KMS-11 (cell line): ENCODE measurements around the gene AGBL4.

Source experiments
- H2AFZ ChIP-seq: fragments of 200-600 bp; sonication (generic); 2 replicates; pipeline ENCODE4 v1.6.1; 2016; ENCODE audit warnings: antibody characterized with exemption, mixed run types, low read depth
- H3K27ac ChIP-seq: fragments of 200-600 bp; sonication (generic); 2 replicates; pipeline ENCODE4 v1.6.1; 2016; ENCODE audit warnings: mild to moderate bottlenecking, mixed run types
- H3K27me3 ChIP-seq: fragments of 200-600 bp; sonication (generic); 2 replicates; pipeline ENCODE4 v1.6.1; 2017; ENCODE audit warnings: mild to moderate bottlenecking, low read depth, mixed run types, moderate library complexity; ENCODE audit not compliant: insufficient read depth
- H3K36me3 ChIP-seq: fragments of 200-600 bp; sonication (generic); 2 replicates; pipeline ENCODE4 v1.6.1; 2017; ENCODE audit warnings: mild to moderate bottlenecking, mixed run types; ENCODE audit not compliant: insufficient read depth
- H3K4me1 ChIP-seq: fragments of 200-600 bp; sonication (generic); 2 replicates; pipeline ENCODE4 v1.6.1; 2016; ENCODE audit warnings: mild to moderate bottlenecking, low read depth, mixed run types; ENCODE audit not compliant: poor library complexity, severe bottlenecking
- H3K4me2 ChIP-seq: fragments of 200-600 bp; sonication (generic); 2 replicates; pipeline ENCODE4 v1.7.0; 2016; ENCODE audit warnings: mild to moderate bottlenecking, mixed run types
- H3K4me3 ChIP-seq: fragments of 200-600 bp; sonication (generic); IDR thresholded peaks from 2 replicates; pipeline ENCODE4 v1.6.1; 2017; ENCODE audit warnings: low read depth, low read length, mixed read lengths; ENCODE audit not compliant: insufficient read depth
- H3K79me2 ChIP-seq: fragments of 200-600 bp; sonication (generic); 2 replicates; pipeline ENCODE4 v1.6.1; 2016; ENCODE audit warnings: low read depth, mixed run types; ENCODE audit not compliant: insufficient read depth
- H3K9ac ChIP-seq: fragments of 200-600 bp; sonication (generic); 2 replicates; pipeline ENCODE4 v1.6.1; 2016; ENCODE audit warnings: mild to moderate bottlenecking, mixed run types
- H4K20me1 ChIP-seq: fragments of 200-600 bp; sonication (generic); 2 replicates; pipeline ENCODE4 v1.6.1; 2016; ENCODE audit warnings: mild to moderate bottlenecking, mixed run types; ENCODE audit not compliant: insufficient read depth
- TF ChIP-seq, protein P1 (sequence below): fragments of 200-600 bp; sonication (generic); conservative IDR thresholded peaks from 2 replicates; pipeline ENCODE4 v1.6.1; 2017; ENCODE audit warnings: low read depth, mild to moderate bottlenecking, antibody characterized with exemption, low read length, moderate library complexity, mixed read lengths

The AGBL4 gene

GRCh38 chr1:49394200-49394599, 629.6 kb downstream of the AGBL4 start:
- no peak overlapping the region for H3K9ac ChIP-seq
- no peaks in the 10 kb centered on the region for H3K36me3 ChIP-seq
- H2AFZ ChIP-seq = no peak overlapping the region
- no peaks in the 10 kb centered on the region for H4K20me1 ChIP-seq
- no peaks in the 10 kb centered on the region for H3K79me2 ChIP-seq
- peaks cover 12% of the 10 kb centered on the region for H3K4me1 ChIP-seq
- no peak overlapping the region for H3K4me2 ChIP-seq
- no peak overlapping the region for H3K4me3 ChIP-seq
- H3K27ac ChIP-seq = no peak overlapping the region
- TF ChIP-seq, protein P1, sequence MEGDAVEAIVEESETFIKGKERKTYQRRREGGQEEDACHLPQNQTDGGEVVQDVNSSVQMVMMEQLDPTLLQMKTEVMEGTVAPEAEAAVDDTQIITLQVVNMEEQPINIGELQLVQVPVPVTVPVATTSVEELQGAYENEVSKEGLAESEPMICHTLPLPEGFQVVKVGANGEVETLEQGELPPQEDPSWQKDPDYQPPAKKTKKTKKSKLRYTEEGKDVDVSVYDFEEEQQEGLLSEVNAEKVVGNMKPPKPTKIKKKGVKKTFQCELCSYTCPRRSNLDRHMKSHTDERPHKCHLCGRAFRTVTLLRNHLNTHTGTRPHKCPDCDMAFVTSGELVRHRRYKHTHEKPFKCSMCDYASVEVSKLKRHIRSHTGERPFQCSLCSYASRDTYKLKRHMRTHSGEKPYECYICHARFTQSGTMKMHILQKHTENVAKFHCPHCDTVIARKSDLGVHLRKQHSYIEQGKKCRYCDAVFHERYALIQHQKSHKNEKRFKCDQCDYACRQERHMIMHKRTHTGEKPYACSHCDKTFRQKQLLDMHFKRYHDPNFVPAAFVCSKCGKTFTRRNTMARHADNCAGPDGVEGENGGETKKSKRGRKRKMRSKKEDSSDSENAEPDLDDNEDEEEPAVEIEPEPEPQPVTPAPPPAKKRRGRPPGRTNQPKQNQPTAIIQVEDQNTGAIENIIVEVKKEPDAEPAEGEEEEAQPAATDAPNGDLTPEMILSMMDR = no peak
- H3K27me3 ChIP-seq = no peaks in the 10 kb centered on the region

GRCh38 chr1:49389699-49390098, 634.1 kb downstream of the AGBL4 start:
- TF ChIP-seq, protein P1 = no peak
- Histone ChIP-seq H3K4me1 (no peaks in the 10 kb centered on the region), H3K36me3 (no peaks in the 10 kb centered on the region), H3K4me2 (no peak overlapping the region), H2AFZ (no peak overlapping the region), H3K4me3 (no peak overlapping the region), H4K20me1 (no peaks in the 10 kb centered on the region), H3K9ac (no peak overlapping the region), H3K79me2 (no peaks in the 10 kb centered on the region), H3K27ac (no peak overlapping the region), H3K27me3 (no peaks in the 10 kb centered on the region)

DNA sequence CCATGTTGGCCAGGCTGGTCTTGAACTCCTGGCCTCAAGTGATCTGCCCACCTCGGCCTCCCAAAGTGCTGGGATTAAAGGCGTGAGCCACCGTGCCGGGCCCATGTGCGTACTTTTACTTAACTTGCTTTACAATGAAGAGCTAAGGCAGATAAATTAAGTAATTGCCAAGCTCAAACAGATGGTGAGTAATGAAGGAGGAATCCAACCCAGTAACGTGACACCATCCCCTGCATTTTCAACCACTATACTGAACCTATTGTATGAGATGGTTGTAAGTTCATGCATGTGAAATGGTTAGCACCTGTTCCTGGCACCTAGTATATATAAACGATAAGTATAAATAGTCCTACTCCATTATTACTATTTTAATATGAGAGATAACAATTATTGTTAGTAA, 659.1 kb downstream of the AGBL4 start:
- Histone ChIP-seq H3K4me1 (no peaks in the 10 kb centered on the region), H3K9ac (no peak overlapping the region), H4K20me1 (no peaks in the 10 kb centered on the region), H3K79me2 (no peaks in the 10 kb centered on the region), H3K4me3 (no peak overlapping the region), H3K27ac (no peak overlapping the region), H3K27me3 (no peaks in the 10 kb centered on the region), H3K36me3 (no peaks in the 10 kb centered on the region), H3K4me2 (no peak overlapping the region), H2AFZ (no peak overlapping the region)
- TF ChIP-seq, protein P1 = no peak

GRCh38 chr1:49363628-49364027, 660.1 kb downstream of the AGBL4 start:
- no peaks in the 10 kb centered on the region for H3K27me3 ChIP-seq

More at GRCh38 chr1:49363628-49364027, 660.1 kb downstream of the AGBL4 start:
- no peak overlapping the region for H3K4me2 ChIP-seq
- H2AFZ ChIP-seq = no peak overlapping the region
- no peak overlapping the region for H3K9ac ChIP-seq
- H3K79me2 ChIP-seq = no peaks in the 10 kb centered on the region
- no peak overlapping the region for H3K27ac ChIP-seq
- H3K36me3 ChIP-seq = no peaks in the 10 kb centered on the region
- no peak overlapping the region for H3K4me3 ChIP-seq
- no peaks in the 10 kb centered on the region for H3K4me1 ChIP-seq
- TF ChIP-seq, protein P1 = no peak
- H4K20me1 ChIP-seq = no peaks in the 10 kb centered on the region
